ENCODE results near the gene TGFBI.
A peak's percentile ranks its signal among the peaks of the same experiment; 100 is the strongest.

The TGFBI gene

GRCh38 chr5:136047858-136048257 is 19.1 kb downstream of the TGFBI start:
- no peak for DNase-seq (ENCODE audit: low spot score)

GRCh38 chr5:136048966-136049365 is 20.2 kb downstream of the TGFBI start:
- no peak for DNase-seq (ENCODE audit: low spot score)

GRCh38 chr5:136051486-136052220 is 22.9 kb downstream of the TGFBI start:
- no peak for DNase-seq (ENCODE audit: low spot score)

GRCh38 chr5:136052692-136053335 is 24.0 kb downstream of the TGFBI start:
- DNase-seq (ENCODE audit: low spot score) = no peak

GRCh38 chr5:136053336-136054141 is 24.8 kb downstream of the TGFBI start:
- no peak for DNase-seq (ENCODE audit: low spot score)

GRCh38 chr5:136054142-136055019 is 25.6 kb downstream of the TGFBI start:
- DNase-seq (ENCODE audit: low spot score) = no peak

- no peak for DNase-seq (ENCODE audit: low spot score)
These were observed 27.0 kb downstream of the TGFBI start for GRCh38 chr5:136055612-136056309.

- no peak for DNase-seq (ENCODE audit: low spot score)
These were observed 27.5 kb downstream of the TGFBI start for GRCh38 chr5:136056336-136056735.

- no peak for DNase-seq (ENCODE audit: low spot score)
These were observed 28.1 kb downstream of the TGFBI start for GRCh38 chr5:136056771-136057335.

- peak; percentile 61 for DNase-seq (ENCODE audit: low spot score)
These were observed 28.7 kb downstream of the TGFBI start for GRCh38 chr5:136057401-136058038.

GRCh38 chr5:136058039-136058971 is 29.5 kb downstream of the TGFBI start:
- DNase-seq (ENCODE audit: low spot score) = no peak

GRCh38 chr5:136058972-136059354 is 30.2 kb downstream of the TGFBI start:
- no peak for DNase-seq (ENCODE audit: low spot score)

GRCh38 chr5:136060963-136061362 is 32.2 kb downstream of the TGFBI start:
- DNase-seq (ENCODE audit: low spot score) = no peak

- DNase-seq (ENCODE audit: low spot score) = no peak
These were observed 33.0 kb downstream of the TGFBI start for GRCh38 chr5:136061630-136062365.

- DNase-seq (ENCODE audit: low spot score) = no peak
These were observed 33.8 kb downstream of the TGFBI start for GRCh38 chr5:136062366-136063274.

GRCh38 chr5:136063778-136064465 is 35.1 kb downstream of the TGFBI start:
- no peak for DNase-seq (ENCODE audit: low spot score)

- DNase-seq (ENCODE audit: low spot score) = no peak
These were observed 35.7 kb downstream of the TGFBI start for GRCh38 chr5:136064510-136064909.
